ENCODE data around the gene CCNK. TPM values are rescaled to one million over a fixed set of nuclear protein-coding genes. Genes with fewer than 3 reads are reported as not detected.

The CCNK gene
- total and polyA plus RNA-seq, 10 of the 15 experiments (the other 5 are each of a cell fraction or from before 2014, with no cell fraction given): 10.8 to 88.0 (median 22.5) TPM

DNA sequence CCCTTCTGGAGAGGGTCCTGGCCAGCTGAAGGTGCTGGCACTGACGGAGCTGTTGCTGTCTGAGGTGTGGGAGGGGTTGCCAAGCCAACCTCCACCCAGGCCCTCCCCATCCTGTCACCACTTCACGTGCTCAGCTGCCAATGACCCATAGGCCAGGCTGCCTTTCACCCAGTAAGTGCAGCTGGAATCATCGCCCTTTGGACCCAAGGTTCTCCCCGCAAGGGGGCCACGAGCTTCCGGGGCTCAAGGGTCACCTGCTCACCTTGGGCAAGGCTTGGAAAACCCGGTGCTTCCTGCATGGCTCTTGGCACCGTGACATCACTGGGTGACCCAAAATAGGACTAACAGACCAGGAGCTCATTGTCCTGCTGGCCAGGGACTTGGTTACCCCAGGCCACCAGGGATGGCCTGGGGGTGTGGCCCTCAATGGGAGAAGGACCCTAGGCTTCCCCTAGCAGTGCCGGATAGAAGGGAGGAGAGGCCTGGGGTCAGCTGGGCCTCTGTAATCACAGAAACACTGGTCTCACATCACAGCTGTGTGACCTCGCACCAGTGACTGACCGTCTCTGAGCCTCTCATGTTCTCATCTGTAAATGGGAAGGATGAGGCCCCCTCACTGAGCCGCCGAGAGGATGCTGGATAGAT lies 71.5 kb downstream of the CCNK start:
- H4K20me1 ChIP-seq (ENCODE audit: control insufficient read depth, insufficient read depth): no peaks in the 10 kb centered on the region
- H3K27me3 ChIP-seq (replicated peaks in 1 of 2; ENCODE audit: control insufficient read depth in 2 of 2, insufficient read depth in 2 of 2, low read length in 1 of 2): no peaks in the 10 kb centered on the region
- no peak overlapping the region for H3K9ac ChIP-seq (ENCODE audit: control insufficient read depth, insufficient read depth, low read length)
- CTCF ChIA-PET: no interaction called here
- no peak overlapping the region for H2AFZ ChIP-seq (ENCODE audit: control insufficient read depth, low read depth, low read length)
- SMC1A ChIA-PET (ENCODE audit: uncharacterized antibody, unreplicated experiment): no interaction called here
- DNase-seq (ENCODE audit: low read depth, low spot score) (no peak), FAIRE-seq (no peak), ATAC-seq (peak; percentile 65)
- H3K36me3 ChIP-seq (ENCODE audit: control insufficient read depth in 2 of 2, insufficient read depth in 2 of 2, low read length in 1 of 2): no peaks in the 10 kb centered on the region
- H3K79me2 ChIP-seq (ENCODE audit: control insufficient read depth, insufficient read depth, low read length): no peaks in the 10 kb centered on the region
- no peak overlapping the region for H3K4me3 ChIP-seq
- H3K9me3 ChIP-seq (replicated peaks; ENCODE audit: control insufficient read depth, insufficient read depth, low read length): no peaks in the 10 kb centered on the region
- no peak for TF ChIP-seq SREBF1 (IDR thresholded peaks at IDR 0.05; ENCODE audit: low read length)
- peak in 1 of 2 experiments; percentile 83; a peak in 2 of 4 replicates for TF ChIP-seq BHLHE40 (IDR thresholded peaks at IDR 0.05; ENCODE audit: borderline replicate concordance in 1 of 2, low read depth in 2 of 2, low read length in 1 of 2)
- in situ Hi-C loops (cut with MboI): no loop called here
- POLR2A ChIA-PET: no interaction called here
- 0 out of 2 replicates have a peak, but pooled peaks cover 2% of the 10 kb centered on the region for H3K4me1 ChIP-seq (ENCODE audit: control insufficient read depth, insufficient read depth, low read length)
- no peak overlapping the region for H3K27ac ChIP-seq (ENCODE audit: control insufficient read depth, insufficient read depth)
- H3K4me2 ChIP-seq (ENCODE audit: control insufficient read depth, insufficient read depth): no peak overlapping the region
- intact Hi-C loops (cut with micrococcal nuclease; ENCODE audit: unreplicated experiment): no loop called here
- WGBS (ENCODE audit: insufficient coverage, insufficient replicate concordance, low lambda C conversion rate, missing lambda C conversion rate): 22% methylated on average over 13 of the region's 13 CpGs
- RAD21 ChIA-PET (ENCODE audit: unreplicated experiment): interaction anchor here (1.0 kb wide), 1 partner anchor 76 kb away, joined by 3 read pairs; no protein-coding TSS in a partner anchor
- no TSS peak for BruUV-seq (replicated peaks)

DNA sequence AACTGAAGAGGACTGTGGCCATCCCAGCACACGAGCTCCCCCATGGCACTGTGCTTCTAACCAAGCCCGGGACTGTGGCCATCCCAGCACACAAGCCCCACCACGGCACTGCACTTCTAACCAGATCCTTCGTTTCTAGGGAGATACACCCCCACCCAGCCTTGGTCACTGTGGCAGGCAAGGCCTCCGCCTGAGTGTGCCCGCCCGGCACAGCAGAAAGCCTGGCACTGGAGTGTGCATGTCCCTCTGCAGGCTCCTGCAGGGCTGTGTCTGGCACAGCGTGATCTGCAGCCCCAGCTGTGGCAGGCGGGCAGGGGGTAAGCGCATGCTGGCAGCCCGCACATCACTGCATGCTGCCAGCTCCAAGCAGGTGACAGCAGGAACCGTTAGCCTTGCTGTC lies 73.0 kb downstream of the CCNK start:
- H3K27me3 ChIP-seq (replicated peaks in 1 of 2; ENCODE audit: control insufficient read depth in 2 of 2, insufficient read depth in 2 of 2, low read length in 1 of 2): no peaks in the 10 kb centered on the region
- H3K27ac ChIP-seq (ENCODE audit: control insufficient read depth, insufficient read depth): no peak overlapping the region
- H3K9me3 ChIP-seq (replicated peaks; ENCODE audit: control insufficient read depth, insufficient read depth, low read length): no peaks in the 10 kb centered on the region
- H4K20me1 ChIP-seq (ENCODE audit: control insufficient read depth, insufficient read depth): no peaks in the 10 kb centered on the region
- no peak for DNase-seq (ENCODE audit: low read depth, low spot score)
- no peaks in the 10 kb centered on the region for H3K79me2 ChIP-seq (ENCODE audit: control insufficient read depth, insufficient read depth, low read length)
- no peak; the same call in 2 of the 3 replicates for ATAC-seq
- POLR2A ChIA-PET: no interaction called here
- H3K4me2 ChIP-seq (ENCODE audit: control insufficient read depth, insufficient read depth): no peak overlapping the region
- intact Hi-C loops (cut with micrococcal nuclease; ENCODE audit: unreplicated experiment) (no loop called here), in situ Hi-C loops (cut with MboI) (no loop called here)
- no peak overlapping the region for H3K9ac ChIP-seq (ENCODE audit: control insufficient read depth, insufficient read depth, low read length)
- SMC1A ChIA-PET (ENCODE audit: uncharacterized antibody, unreplicated experiment): no interaction called here
- H3K4me1 ChIP-seq (ENCODE audit: control insufficient read depth, insufficient read depth, low read length): 0 out of 2 replicates have a peak, but pooled peaks cover 2% of the 10 kb centered on the region
- H3K36me3 ChIP-seq (ENCODE audit: control insufficient read depth in 2 of 2, insufficient read depth in 2 of 2, low read length in 1 of 2): no peaks in the 10 kb centered on the region
- CTCF ChIA-PET: no interaction called here
- WGBS (ENCODE audit: insufficient coverage, insufficient replicate concordance, low lambda C conversion rate, missing lambda C conversion rate): 45% methylated on average over 12 of the region's 12 CpGs
- FAIRE-seq: no peak
- H3K4me3 ChIP-seq: no peak overlapping the region
- H2AFZ ChIP-seq (ENCODE audit: control insufficient read depth, low read depth, low read length): no peak overlapping the region
- BruUV-seq (replicated peaks): no TSS peak
- RAD21 ChIA-PET (ENCODE audit: unreplicated experiment): no interaction called here
- TF ChIP-seq, protein P1, sequence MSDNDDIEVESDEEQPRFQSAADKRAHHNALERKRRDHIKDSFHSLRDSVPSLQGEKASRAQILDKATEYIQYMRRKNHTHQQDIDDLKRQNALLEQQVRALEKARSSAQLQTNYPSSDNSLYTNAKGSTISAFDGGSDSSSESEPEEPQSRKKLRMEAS (IDR thresholded peaks at IDR 0.05; ENCODE audit: low read depth, low read length): no peak
- TF ChIP-seq SPI1 (IDR thresholded peaks at IDR 0.05; ENCODE audit: borderline replicate concordance, insufficient read depth, low read depth, low read length): no peak
- TF ChIP-seq KLF5 (IDR thresholded peaks at IDR 0.05; ENCODE audit: partially characterized antibody): no peak
- TF ChIP-seq, protein P2, sequence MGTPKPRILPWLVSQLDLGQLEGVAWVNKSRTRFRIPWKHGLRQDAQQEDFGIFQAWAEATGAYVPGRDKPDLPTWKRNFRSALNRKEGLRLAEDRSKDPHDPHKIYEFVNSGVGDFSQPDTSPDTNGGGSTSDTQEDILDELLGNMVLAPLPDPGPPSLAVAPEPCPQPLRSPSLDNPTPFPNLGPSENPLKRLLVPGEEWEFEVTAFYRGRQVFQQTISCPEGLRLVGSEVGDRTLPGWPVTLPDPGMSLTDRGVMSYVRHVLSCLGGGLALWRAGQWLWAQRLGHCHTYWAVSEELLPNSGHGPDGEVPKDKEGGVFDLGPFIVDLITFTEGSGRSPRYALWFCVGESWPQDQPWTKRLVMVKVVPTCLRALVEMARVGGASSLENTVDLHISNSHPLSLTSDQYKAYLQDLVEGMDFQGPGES (IDR thresholded peaks at IDR 0.05): no peak
- TF ChIP-seq, protein P3, sequence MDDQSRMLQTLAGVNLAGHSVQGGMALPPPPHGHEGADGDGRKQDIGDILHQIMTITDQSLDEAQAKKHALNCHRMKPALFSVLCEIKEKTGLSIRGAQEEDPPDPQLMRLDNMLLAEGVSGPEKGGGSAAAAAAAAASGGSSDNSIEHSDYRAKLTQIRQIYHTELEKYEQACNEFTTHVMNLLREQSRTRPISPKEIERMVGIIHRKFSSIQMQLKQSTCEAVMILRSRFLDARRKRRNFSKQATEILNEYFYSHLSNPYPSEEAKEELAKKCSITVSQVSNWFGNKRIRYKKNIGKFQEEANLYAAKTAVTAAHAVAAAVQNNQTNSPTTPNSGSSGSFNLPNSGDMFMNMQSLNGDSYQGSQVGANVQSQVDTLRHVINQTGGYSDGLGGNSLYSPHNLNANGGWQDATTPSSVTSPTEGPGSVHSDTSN (IDR thresholded peaks at IDR 0.05; ENCODE audit: insufficient replicate concordance, low read depth, low read length): no peak
- TF ChIP-seq, protein P4, sequence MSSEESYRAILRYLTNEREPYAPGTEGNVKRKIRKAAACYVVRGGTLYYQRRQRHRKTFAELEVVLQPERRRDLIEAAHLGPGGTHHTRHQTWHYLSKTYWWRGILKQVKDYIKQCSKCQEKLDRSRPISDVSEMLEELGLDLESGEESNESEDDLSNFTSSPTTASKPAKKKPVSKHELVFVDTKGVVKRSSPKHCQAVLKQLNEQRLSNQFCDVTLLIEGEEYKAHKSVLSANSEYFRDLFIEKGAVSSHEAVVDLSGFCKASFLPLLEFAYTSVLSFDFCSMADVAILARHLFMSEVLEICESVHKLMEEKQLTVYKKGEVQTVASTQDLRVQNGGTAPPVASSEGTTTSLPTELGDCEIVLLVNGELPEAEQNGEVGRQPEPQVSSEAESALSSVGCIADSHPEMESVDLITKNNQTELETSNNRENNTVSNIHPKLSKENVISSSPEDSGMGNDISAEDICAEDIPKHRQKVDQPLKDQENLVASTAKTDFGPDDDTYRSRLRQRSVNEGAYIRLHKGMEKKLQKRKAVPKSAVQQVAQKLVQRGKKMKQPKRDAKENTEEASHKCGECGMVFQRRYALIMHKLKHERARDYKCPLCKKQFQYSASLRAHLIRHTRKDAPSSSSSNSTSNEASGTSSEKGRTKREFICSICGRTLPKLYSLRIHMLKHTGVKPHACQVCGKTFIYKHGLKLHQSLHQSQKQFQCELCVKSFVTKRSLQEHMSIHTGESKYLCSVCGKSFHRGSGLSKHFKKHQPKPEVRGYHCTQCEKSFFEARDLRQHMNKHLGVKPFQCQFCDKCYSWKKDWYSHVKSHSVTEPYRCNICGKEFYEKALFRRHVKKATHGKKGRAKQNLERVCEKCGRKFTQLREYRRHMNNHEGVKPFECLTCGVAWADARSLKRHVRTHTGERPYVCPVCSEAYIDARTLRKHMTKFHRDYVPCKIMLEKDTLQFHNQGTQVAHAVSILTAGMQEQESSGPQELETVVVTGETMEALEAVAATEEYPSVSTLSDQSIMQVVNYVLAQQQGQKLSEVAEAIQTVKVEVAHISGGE (CRISPR knock-in tag; IDR thresholded peaks at IDR 0.05): no peak
- TF ChIP-seq TCF3 (IDR thresholded peaks at IDR 0.05; ENCODE audit: borderline replicate concordance, insufficient read depth, low read depth, low read length): no peak
- no peak for TF ChIP-seq CBFB (IDR thresholded peaks at IDR 0.05; ENCODE audit: low read depth)
- TF ChIP-seq JUNB (IDR thresholded peaks at IDR 0.05): no peak

Data from GM12878 (cell line).